Right atrium auricular region (tissue), 2 donors: ENCODE data around the gene RPS6KA4. TPM values are rescaled to one million over a fixed set of nuclear protein-coding genes. Genes with fewer than 3 reads are reported as not detected.
A peak's percentile ranks its signal among the peaks of the same experiment; 100 is the strongest.

ENCODE experiments used
- DNase-seq: peaks from one replicate; pipeline ENCODE4 v3.0.0-alpha.2; 2019; ENCODE audit warnings: low spot score
- H3K27ac ChIP-seq, 2 donors: fragments of 200-600 bp; sonication (generic); 1 replicate in 1 of 2; 2 replicates in 1 of 2; pipeline ENCODE4 v1.5.1; 2016 to 2019
- H3K27me3 ChIP-seq, 2 donors: fragments of 200-600 bp; sonication (generic); one replicate each; pipeline versions ENCODE4 v1.5.1 to v1.6.0; 2017 to 2019
- H3K36me3 ChIP-seq: fragments of 200-600 bp; sonication (generic); one replicate; pipeline ENCODE4 v1.5.1; 2016
- H3K4me1 ChIP-seq, 2 donors: fragments of 200-600 bp; sonication (generic); one replicate each; pipeline versions ENCODE4 v1.5.1 to v1.6.0; 2017 to 2019
- H3K4me3 ChIP-seq, 2 donors: fragments of 200-600 bp; sonication (generic); 1 replicate in 1 of 2; 2 replicates in 1 of 2; pipeline ENCODE4 v1.5.1; 2017 to 2019; ENCODE audit warnings: mild to moderate bottlenecking in 1 of 2, moderate library complexity in 1 of 2
- H3K9me3 ChIP-seq, 2 donors: fragments of 200-600 bp; sonication (generic); one replicate each; pipeline ENCODE4 v1.5.1; 2019
- total RNA-seq, 2 donors: library from RNA; depleted of rRNA; stranded (reverse); fragments of >200 nt; gene quantifications; one replicate each; pipeline ENCODE4 v1.1.0, GENCODE V29; 2016
- TF ChIP-seq, protein P1 (sequence below), 2 donors: fragments of 200-600 bp; sonication (generic); IDR thresholded peaks; one replicate each; pipeline ENCODE4 v1.5.1; 2019; ENCODE audit warnings: antibody characterized with exemption in 2 of 2

Gene RPS6KA4
- total RNA-seq, 2 donors from 2014 or later: 11.4 to 22.2 TPM

DNA sequence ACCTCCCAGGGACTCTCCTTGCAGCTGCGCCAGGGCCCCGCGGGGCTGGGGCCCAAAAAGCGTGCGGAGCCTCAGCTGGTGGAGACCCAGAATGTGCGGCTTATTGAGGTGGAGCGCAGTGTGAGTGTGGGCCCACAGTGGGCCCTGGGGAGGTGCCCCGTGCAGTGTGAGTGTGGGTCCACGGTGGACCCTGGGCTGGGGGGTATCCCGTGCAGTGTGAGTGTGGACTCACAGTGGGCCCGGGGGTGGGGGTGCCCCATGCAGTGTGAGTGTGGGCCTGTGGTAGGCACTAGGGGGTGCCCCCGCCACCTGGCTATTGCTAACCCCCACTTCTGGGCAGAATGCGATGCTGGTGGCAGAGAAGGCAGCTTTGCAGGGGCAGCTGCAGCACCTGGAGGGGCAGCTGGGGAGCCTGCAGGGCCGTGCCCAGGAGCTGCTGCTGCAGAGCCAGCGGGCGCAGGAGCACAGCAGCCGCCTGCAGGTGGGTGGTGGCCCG is 7.8 kb upstream of the RPS6KA4 start:
- Histone ChIP-seq H3K36me3 (no peaks in the 10 kb centered on the region), H3K27ac (no peak overlapping the region), H3K27me3 (no peaks in the 10 kb centered on the region), H3K9me3 (no peaks in the 10 kb centered on the region), H3K4me1 (peaks cover 0 to 18% of the 10 kb centered on the region in 2 donors), H3K4me3 (no peak overlapping the region)
- TF ChIP-seq, protein P1, sequence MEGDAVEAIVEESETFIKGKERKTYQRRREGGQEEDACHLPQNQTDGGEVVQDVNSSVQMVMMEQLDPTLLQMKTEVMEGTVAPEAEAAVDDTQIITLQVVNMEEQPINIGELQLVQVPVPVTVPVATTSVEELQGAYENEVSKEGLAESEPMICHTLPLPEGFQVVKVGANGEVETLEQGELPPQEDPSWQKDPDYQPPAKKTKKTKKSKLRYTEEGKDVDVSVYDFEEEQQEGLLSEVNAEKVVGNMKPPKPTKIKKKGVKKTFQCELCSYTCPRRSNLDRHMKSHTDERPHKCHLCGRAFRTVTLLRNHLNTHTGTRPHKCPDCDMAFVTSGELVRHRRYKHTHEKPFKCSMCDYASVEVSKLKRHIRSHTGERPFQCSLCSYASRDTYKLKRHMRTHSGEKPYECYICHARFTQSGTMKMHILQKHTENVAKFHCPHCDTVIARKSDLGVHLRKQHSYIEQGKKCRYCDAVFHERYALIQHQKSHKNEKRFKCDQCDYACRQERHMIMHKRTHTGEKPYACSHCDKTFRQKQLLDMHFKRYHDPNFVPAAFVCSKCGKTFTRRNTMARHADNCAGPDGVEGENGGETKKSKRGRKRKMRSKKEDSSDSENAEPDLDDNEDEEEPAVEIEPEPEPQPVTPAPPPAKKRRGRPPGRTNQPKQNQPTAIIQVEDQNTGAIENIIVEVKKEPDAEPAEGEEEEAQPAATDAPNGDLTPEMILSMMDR (IDR thresholded peaks at IDR 0.05): no peak
- DNase-seq: no peak

DNA sequence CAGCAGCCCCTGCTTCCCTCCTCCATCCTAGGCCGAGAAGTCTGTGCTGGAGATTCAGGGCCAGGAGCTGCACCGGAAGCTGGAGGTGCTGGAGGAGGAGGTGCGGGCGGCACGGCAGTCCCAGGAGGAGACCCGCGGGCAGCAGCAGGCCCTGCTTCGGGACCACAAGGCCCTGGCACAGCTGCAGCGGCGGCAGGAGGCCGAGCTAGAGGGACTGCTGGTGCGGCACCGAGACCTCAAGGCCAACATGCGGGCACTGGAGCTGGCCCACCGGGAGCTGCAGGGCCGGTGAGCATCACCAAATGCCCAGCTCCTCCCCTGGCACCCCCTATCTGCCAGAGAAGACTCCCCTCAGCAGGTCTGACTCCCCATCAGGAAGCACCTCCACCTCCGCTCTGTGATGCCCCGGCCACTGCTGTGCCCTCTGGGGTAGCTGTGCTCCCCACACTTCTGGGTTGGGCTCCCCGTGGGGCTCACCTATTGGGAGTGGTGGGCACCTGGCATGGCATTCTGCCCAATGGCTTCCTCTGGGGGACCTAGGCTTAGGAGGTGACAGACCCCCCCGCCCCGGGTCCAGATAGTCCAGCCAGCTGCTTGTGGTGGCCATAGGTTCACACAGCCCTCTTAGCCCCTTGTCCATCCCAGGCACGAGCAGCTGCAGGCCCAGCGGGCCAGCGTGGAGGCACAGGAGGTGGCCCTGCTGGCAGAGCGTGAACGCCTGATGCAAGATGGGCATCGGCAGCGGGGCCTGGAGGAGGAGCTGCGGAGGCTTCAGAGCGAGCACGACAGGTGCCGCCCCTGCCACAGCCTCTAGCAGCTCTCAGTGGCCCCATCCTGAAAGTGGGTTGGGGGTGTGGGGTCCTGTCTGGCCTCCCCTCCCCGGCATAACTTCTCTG is 6.6 kb upstream of the RPS6KA4 start:
- no peaks in the 10 kb centered on the region for H3K36me3 ChIP-seq
- no peaks in the 10 kb centered on the region for H3K27me3 ChIP-seq
- no peak for DNase-seq
- H3K4me1 ChIP-seq: peaks cover 0 to 27% of the 10 kb centered on the region in 2 donors
- H3K9me3 ChIP-seq: no peaks in the 10 kb centered on the region
- TF ChIP-seq, protein P1 (IDR thresholded peaks at IDR 0.05): no peak
- no peak overlapping the region for H3K4me3 ChIP-seq
- H3K27ac ChIP-seq: no peak overlapping the region

DNA sequence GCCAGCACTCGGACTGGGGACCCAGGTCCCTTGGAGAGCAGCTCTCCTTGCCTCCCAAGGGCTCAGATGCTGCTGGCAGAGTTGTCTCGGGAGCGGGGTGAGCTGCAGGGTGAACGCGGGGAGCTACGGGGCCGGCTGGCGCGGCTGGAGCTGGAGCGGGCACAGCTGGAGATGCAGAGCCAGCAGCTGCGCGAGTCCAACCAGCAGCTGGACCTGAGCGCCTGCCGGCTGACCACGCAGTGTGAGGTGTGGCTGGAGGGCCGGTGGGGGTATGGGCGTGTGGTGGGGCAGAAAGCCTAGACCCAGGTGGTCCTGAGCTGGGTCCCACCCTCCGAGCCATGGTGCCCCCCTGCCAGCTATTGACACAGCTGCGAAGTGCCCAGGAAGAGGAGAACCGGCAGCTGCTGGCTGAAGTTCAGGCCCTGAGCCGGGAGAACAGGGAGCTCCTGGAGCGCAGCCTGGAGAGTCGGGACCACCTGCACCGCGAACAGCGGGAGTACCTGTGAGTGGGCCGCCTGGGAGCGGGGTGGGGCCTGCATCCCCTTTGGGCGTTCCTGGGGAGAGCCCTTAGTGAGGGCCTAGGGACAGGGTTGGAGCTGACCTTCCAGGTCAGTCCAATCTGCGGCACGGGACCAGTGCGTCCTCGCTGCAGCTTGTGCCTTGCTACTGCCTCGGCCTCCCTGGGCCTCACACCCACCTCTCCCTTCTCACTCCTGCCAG is 5.8 kb upstream of the RPS6KA4 start:
- H3K9me3 ChIP-seq: no peaks in the 10 kb centered on the region
- H3K4me1 ChIP-seq: peaks cover 0 to 35% of the 10 kb centered on the region in 2 donors
- H3K4me3 ChIP-seq: no peak overlapping the region
- no peaks in the 10 kb centered on the region for H3K36me3 ChIP-seq
- no peaks in the 10 kb centered on the region for H3K27me3 ChIP-seq
- TF ChIP-seq, protein P1 (IDR thresholded peaks at IDR 0.05): no peak
- no peak overlapping the region for H3K27ac ChIP-seq
- DNase-seq: no peak

DNA sequence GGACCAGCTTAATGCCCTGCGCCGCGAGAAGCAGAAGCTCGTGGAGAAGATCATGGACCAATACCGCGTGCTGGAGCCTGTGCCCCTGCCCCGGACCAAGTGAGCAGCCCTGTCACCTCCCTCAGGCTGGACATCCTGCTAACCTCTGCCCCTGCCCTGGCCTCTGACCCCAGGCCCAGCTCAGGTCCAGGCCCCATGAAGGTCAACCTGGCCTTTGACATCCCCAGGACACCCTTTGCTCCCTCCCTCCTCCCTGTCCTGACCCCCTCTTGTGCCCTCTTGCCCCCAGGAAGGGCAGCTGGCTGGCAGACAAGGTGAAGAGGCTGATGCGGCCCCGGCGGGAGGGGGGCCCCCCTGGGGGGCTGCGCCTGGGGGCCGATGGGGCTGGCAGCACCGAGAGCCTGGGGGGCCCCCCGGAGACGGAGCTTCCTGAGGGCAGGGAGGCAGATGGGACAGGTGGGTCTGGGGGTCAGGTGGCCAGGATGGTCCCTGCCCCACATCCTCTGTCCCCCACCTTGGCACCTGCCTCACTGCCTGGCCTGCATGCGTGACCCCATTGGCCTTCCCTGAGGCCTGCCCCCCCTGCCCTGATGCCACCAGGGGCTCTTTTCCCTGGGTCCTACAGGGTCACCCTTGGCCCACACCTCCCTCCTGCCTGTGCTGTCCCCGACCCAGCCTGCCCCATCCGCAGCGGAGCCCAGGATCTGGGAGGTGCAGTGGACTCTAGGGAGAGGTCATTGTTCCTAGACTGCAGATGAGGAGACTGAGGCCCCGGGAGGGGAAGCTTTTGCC is 5.1 kb upstream of the RPS6KA4 start:
- H3K36me3 ChIP-seq: no peaks in the 10 kb centered on the region
- TF ChIP-seq, protein P1 (IDR thresholded peaks at IDR 0.05): no peak

DNA sequence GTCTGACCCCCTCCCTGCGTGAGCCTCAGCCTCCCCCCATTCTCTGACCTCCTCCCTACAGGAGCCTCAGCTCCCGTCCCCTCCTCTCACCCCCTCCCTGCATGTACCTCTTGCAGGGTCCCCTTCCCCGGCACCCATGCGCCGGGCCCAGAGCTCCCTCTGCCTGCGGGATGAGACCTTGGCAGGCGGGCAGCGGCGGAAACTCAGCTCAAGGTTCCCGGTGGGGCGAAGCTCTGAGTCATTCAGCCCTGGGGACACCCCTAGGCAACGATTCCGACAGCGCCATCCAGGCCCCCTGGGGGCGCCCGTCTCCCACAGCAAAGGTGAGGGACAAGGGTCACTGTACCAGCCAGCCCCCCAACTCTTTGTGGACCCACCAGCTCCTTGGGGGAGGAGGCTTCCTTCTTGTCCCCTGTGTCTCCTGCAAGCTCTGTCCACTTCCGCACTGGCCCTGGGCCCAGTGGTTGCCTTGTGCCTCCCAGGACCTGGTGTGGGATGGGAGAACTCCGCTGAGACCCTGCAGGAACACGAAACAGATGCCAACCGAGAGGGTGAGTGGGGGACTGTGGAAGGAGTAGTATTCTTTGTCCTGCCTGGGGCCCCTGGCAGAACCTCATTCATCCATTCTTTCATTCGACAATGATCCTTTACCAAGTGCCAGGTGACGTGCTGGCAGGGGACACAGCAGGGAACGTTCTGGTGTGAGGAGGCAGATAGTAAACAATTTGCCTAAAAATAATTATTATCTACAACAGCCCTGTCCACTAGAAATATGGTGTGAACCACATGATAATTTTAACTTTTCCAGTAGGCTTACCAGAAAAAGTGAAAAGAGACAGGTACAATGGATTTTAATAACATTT is 3.7 kb upstream of the RPS6KA4 start:
- H3K36me3 ChIP-seq: no peaks in the 10 kb centered on the region
- DNase-seq: peak; percentile 86
- H3K4me3 ChIP-seq: peak overlapping the region; percentile 18 to 41
- no peaks in the 10 kb centered on the region for H3K27me3 ChIP-seq
- no peaks in the 10 kb centered on the region for H3K9me3 ChIP-seq
- peak overlapping the region; percentile 70 to 78 for H3K27ac ChIP-seq
- TF ChIP-seq, protein P1 (IDR thresholded peaks at IDR 0.05): peak; percentile 57 to 82
- peaks cover 0 to 53% of the 10 kb centered on the region in 2 donors for H3K4me1 ChIP-seq

More for the DNA sequence above, 5.1 kb upstream of the RPS6KA4 start:
- no peak overlapping the region for H3K4me3 ChIP-seq
- H3K9me3 ChIP-seq: no peaks in the 10 kb centered on the region
- no peaks in the 10 kb centered on the region for H3K27me3 ChIP-seq
- no peak overlapping the region for H3K27ac ChIP-seq
- no peak for DNase-seq
- peaks cover 0 to 41% of the 10 kb centered on the region in 2 donors for H3K4me1 ChIP-seq
